Keratinocyte (primary cell): ENCODE results near the gene MANBA. TPM values are rescaled to one million over a fixed set of nuclear protein-coding genes. Genes with fewer than 3 reads are reported as not detected.

Source experiments
- DNase-seq: peaks from one replicate; pipeline ENCODE4 v3.0.0-alpha.2; 2011; ENCODE audit warnings: low read depth, missing footprints, low spot score
- FAIRE-seq: peaks from 2 replicates; lab custom pipeline; 2011; peaks lifted over from hg19 to GRCh38; lab: Jason Lieb, UNC
- H2AFZ ChIP-seq: 2 replicates; pipeline ENCODE4 v1.6.0; 2012; ENCODE audit warnings: low read length, control low read depth, inconsistent platforms; ENCODE audit not compliant: control insufficient read depth
- H3K27ac ChIP-seq: 2 replicates; pipeline ENCODE4 v1.5.1; 2011; ENCODE audit warnings: low read length; ENCODE audit not compliant: control insufficient read depth, insufficient read depth
- H3K27me3 ChIP-seq: 3 replicates; pipeline ENCODE4 v1.6.0; 2011; ENCODE audit warnings: low read length; ENCODE audit not compliant: control insufficient read depth, insufficient read depth; ENCODE audit errors: extremely low read depth
- H3K36me3 ChIP-seq, 2 experiments: 2 replicates in 1 of 2; 3 replicates in 1 of 2; pipeline ENCODE4 v1.5.1; 2011; ENCODE audit warnings: low read length in 2 of 2, mild to moderate bottlenecking in 1 of 2; ENCODE audit not compliant: control insufficient read depth in 2 of 2, insufficient read depth in 2 of 2; ENCODE audit errors: extremely low read depth in 1 of 2
- H3K4me1 ChIP-seq: 3 replicates; pipeline ENCODE4 v1.5.1; 2011; ENCODE audit warnings: low read length; ENCODE audit not compliant: control insufficient read depth, insufficient read depth; ENCODE audit errors: extremely low read depth
- H3K4me2 ChIP-seq: 3 replicates; pipeline ENCODE4 v1.6.0; 2011; ENCODE audit warnings: low read depth, low read length; ENCODE audit not compliant: control insufficient read depth, insufficient read depth; ENCODE audit errors: extremely low read depth
- H3K4me3 ChIP-seq, 3 experiments: fragments of 200-600 bp in 1 of 3; sonication (generic) in 1 of 3; 2 replicates in 2 of 3; 3 replicates in 1 of 3; pipeline ENCODE4 v1.5.1; 2011 to 2016; ENCODE audit warnings: low read length in 3 of 3, mild to moderate bottlenecking in 3 of 3, control low read depth in 2 of 3, inconsistent platforms in 1 of 3, low read depth in 1 of 3, mixed read lengths in 1 of 3, mixed run types in 1 of 3, moderate library complexity in 1 of 3; ENCODE audit not compliant: control insufficient read depth in 2 of 3, insufficient read depth in 2 of 3; ENCODE audit errors: extremely low read depth in 1 of 3
- H3K79me2 ChIP-seq: 2 replicates; pipeline ENCODE4 v1.6.0; 2012; ENCODE audit warnings: low read length; ENCODE audit not compliant: control insufficient read depth, insufficient read depth
- H3K9ac ChIP-seq: 3 replicates; pipeline ENCODE4 v1.6.0; 2011; ENCODE audit warnings: low read length; ENCODE audit not compliant: control insufficient read depth, insufficient read depth; ENCODE audit errors: extremely low read depth
- H3K9me1 ChIP-seq: 3 replicates; pipeline ENCODE4 v1.6.0; 2011; ENCODE audit warnings: low read length; ENCODE audit not compliant: control insufficient read depth, insufficient read depth; ENCODE audit errors: extremely low read depth
- H3K9me3 ChIP-seq: 2 replicates; pipeline ENCODE4 v1.5.1; 2012; ENCODE audit warnings: low read depth, low read length; ENCODE audit not compliant: control insufficient read depth
- H4K20me1 ChIP-seq: 3 replicates; pipeline ENCODE4 v1.6.0; 2011; ENCODE audit warnings: low read length; ENCODE audit not compliant: control insufficient read depth, insufficient read depth; ENCODE audit errors: extremely low read depth
- CTCF ChIP-seq, 3 experiments: IDR thresholded peaks in 1 of 3; conservative IDR thresholded peaks in 1 of 3; optimal IDR thresholded peaks in 1 of 3; 2 replicates in 2 of 3; 3 replicates in 1 of 3; pipeline versions ENCODE3 to v1.5.1; 2011; ENCODE audit warnings: low read length in 3 of 3, mild to moderate bottlenecking in 3 of 3, moderate library complexity in 2 of 3, control low read depth in 1 of 3, inconsistent platforms in 1 of 3; ENCODE audit not compliant: insufficient read depth in 2 of 3; ENCODE audit errors: extremely low read depth in 1 of 3
- EZH2 ChIP-seq: IDR thresholded peaks from one replicate; pipeline ENCODE4 v1.6.1; 2012; ENCODE audit warnings: inconsistent platforms, mild to moderate bottlenecking, low read length, moderate library complexity
- dilution Hi-C: fragments of 300-500 bp; cut with MboI; formaldehyde crosslinking; loops from one replicate; pipeline ENCODE4 v1.7.0; 2020; ENCODE audit warnings: low sequenced_read_pairs; ENCODE audit not compliant: extremely low pct_ligation_motif_present
- polyA plus RNA-seq, 5 experiments: library from polyadenylated mRNA; depleted of rRNA in 3 of 5; stranded (reverse) in 3 of 5; stranded (forward) in 1 of 5; unstranded in 1 of 5; fragments of >200 nt; gene quantifications; 1 replicate in 1 of 5; 2 replicates in 3 of 5; 3 replicates in 1 of 5; pipeline versions ENCODE4 v1.2.1 to v1.2.3, GENCODE V29; 2011 to 2012; ENCODE audit warnings: missing spikeins in 2 of 5, low read depth in 1 of 5, low replicate concordance in 1 of 5

MANBA gene
- polyA plus RNA-seq, 1 donor (not counting 4 experiments of a cell fraction or from before 2014, with no cell fraction given), result 9.3 TPM

GRCh38 chr4:102707150-102707549 lies 53.6 kb downstream of the MANBA start:
- Histone ChIP-seq H3K4me1 (no peaks in the 10 kb centered on the region), H3K9ac (no peak overlapping the region), H3K79me2 (no peaks in the 10 kb centered on the region), H3K9me3 (no peaks in the 10 kb centered on the region), H3K36me3 (no peaks in the 10 kb centered on the region), H3K4me3 (no peak overlapping the region), H3K27ac (no peak overlapping the region), H3K9me1 (no peaks in the 10 kb centered on the region), H3K4me2 (no peak overlapping the region), H2AFZ (no peak overlapping the region), H4K20me1 (no peaks in the 10 kb centered on the region), H3K27me3 (no peaks in the 10 kb centered on the region)
- dilution Hi-C loops, result no loop called here
- DNase-seq (no peak), FAIRE-seq (no peak)
- no peak for TF ChIP-seq CTCF (optimal IDR thresholded peaks at IDR 0.05 in 1 of 3, IDR thresholded peaks at IDR 0.05 in 1 of 3, conservative IDR thresholded peaks at IDR 0.05 in 1 of 3; ENCODE audit: extremely low read depth in 1 of 3, insufficient read depth in 2 of 3, low read length in 3 of 3)
- no peak for TF ChIP-seq EZH2

DNA sequence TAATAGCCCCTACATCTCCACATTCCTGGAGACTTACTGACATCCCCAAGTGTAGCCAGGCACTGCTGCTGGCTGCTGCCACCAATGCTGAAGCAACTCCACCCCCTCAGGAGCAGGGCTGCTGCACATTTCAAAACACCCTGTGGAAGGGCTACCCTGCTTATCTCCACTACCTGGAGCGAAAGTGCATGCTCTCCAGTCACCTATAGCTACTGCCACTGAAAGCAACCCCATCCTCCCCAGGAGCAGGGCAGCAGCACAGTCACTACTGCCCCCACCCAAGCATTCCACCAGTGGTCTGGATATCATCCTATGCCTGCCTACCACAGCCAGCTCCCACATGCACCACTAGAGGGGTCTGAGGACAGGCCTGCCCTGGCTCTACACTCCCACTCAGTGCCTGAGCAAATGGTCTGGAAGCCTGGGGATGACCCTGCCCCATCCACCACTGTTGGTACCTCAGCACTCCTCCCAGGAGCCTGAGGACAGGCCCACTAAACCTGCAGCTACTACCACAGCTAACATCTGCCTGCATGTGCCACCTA lies 55.3 kb downstream of the MANBA start:
- no peak overlapping the region for H3K4me2 ChIP-seq
- no peaks in the 10 kb centered on the region for H3K79me2 ChIP-seq
- H3K9ac ChIP-seq, result no peak overlapping the region
- H3K4me3 ChIP-seq, result no peak overlapping the region
- no peaks in the 10 kb centered on the region for H3K4me1 ChIP-seq
- no peaks in the 10 kb centered on the region for H3K36me3 ChIP-seq
- FAIRE-seq, result no peak
- no peaks in the 10 kb centered on the region for H3K9me3 ChIP-seq
- TF ChIP-seq EZH2, result no peak
- TF ChIP-seq CTCF (optimal IDR thresholded peaks at IDR 0.05 in 1 of 3, IDR thresholded peaks at IDR 0.05 in 1 of 3, conservative IDR thresholded peaks at IDR 0.05 in 1 of 3; ENCODE audit: extremely low read depth in 1 of 3, insufficient read depth in 2 of 3, low read length in 3 of 3), result no peak
- dilution Hi-C loops, result no loop called here
- no peak overlapping the region for H3K27ac ChIP-seq
- no peaks in the 10 kb centered on the region for H3K27me3 ChIP-seq
- H4K20me1 ChIP-seq, result no peaks in the 10 kb centered on the region
- no peaks in the 10 kb centered on the region for H3K9me1 ChIP-seq
- no peak overlapping the region for H2AFZ ChIP-seq
- DNase-seq, result no peak
